NCI-H446 treated with DMSO at 0.1 percent for 48 hours (cell line): Measurements from ENCODE around the gene CD14.
A peak's percentile ranks its signal among the peaks of the same experiment; 100 is the strongest.
"Not testable (repeated sequence)": the region's sequence is repeated elsewhere in the genome, so short reads cannot be mapped to it uniquely, and the experiment has no call there.

Experiments used
- DNase-seq: peaks from one replicate; lab custom pipeline; 2025; lab: John Stamatoyannopoulos, UW

Gene CD14

GRCh38 chr5:140633021-140633471, at the start of gene CD14:
Gene CD14, minus strand, starts transcription at chr5:140633175. Its CDS starts 104 bp downstream, at chr5:140633071.
- DNase-seq = no peak

- no peak for DNase-seq
Measured at GRCh38 chr5:140678993-140679392, 46.0 kb upstream of the CD14 start.

- no peak for DNase-seq
Measured at GRCh38 chr5:140677947-140678346, 45.0 kb upstream of the CD14 start.

GRCh38 chr5:140674629-140675028, 41.7 kb upstream of the CD14 start:
- no peak for DNase-seq

GRCh38 chr5:140674211-140674610, 41.2 kb upstream of the CD14 start:
- no peak for DNase-seq

GRCh38 chr5:140673187-140673976, 40.4 kb upstream of the CD14 start, which contains the start of gene DND1:
Gene DND1, minus strand, starts transcription at chr5:140673576. Its CDS starts 34 bp downstream, at chr5:140673542.
- DNase-seq = no peak

GRCh38 chr5:140672455-140673186, 39.6 kb upstream of the CD14 start:
- DNase-seq = no peak

- DNase-seq = no peak
Measured at GRCh38 chr5:140671472-140672125, 38.6 kb upstream of the CD14 start.

- not testable (repeated sequence) for DNase-seq
Measured at GRCh38 chr5:140671035-140671434, 38.1 kb upstream of the CD14 start.

GRCh38 chr5:140664359-140665119, 31.6 kb upstream of the CD14 start, which contains the start of gene WDR55:
Gene WDR55, plus strand, starts transcription at chr5:140664904. Its CDS starts 9 bp downstream, at chr5:140664913.
- DNase-seq = peak; percentile 74

GRCh38 chr5:140664030-140664358, 31.0 kb upstream of the CD14 start:
- no peak for DNase-seq

GRCh38 chr5:140660371-140660770, 27.4 kb upstream of the CD14 start:
- not testable (repeated sequence) for DNase-seq

GRCh38 chr5:140658870-140659269, 25.9 kb upstream of the CD14 start:
- no peak for DNase-seq

GRCh38 chr5:140647042-140647419, 14.1 kb upstream of the CD14 start:
- DNase-seq = no peak

GRCh38 chr5:140642718-140643117, 9.7 kb upstream of the CD14 start:
- DNase-seq = no peak

GRCh38 chr5:140641716-140642115, 8.7 kb upstream of the CD14 start:
- no peak for DNase-seq

GRCh38 chr5:140639148-140639981, 6.4 kb upstream of the CD14 start, which contains the start of gene TMCO6:
Gene TMCO6, plus strand, starts transcription at chr5:140639451. Its CDS starts 77 bp downstream, at chr5:140639528.
- peak; percentile 84 for DNase-seq

- DNase-seq = not testable (repeated sequence)
Measured at GRCh38 chr5:140638898-140639147, 5.8 kb upstream of the CD14 start.

GRCh38 chr5:140637371-140638100, 4.6 kb upstream of the CD14 start:
- no peak for DNase-seq
